ENCODE results near the gene SLC15A2. TPM values are rescaled to one million over a fixed set of nuclear protein-coding genes. Genes with fewer than 3 reads are reported as not detected.
A peak's percentile ranks its signal among the peaks of the same experiment; 100 is the strongest.
"Not testable (repeated sequence)": the region's sequence is repeated elsewhere in the genome, so short reads cannot be mapped to it uniquely, and the experiment has no call there.

SLC15A2 gene
- total RNA-seq, 1 experiment from 2014 or later = 33.3 TPM

GRCh38 chr3:121855555-121855954, 38.6 kb upstream of the SLC15A2 start:
- TF ChIP-seq CTCF (conservative IDR thresholded peaks at IDR 0.05; ENCODE audit: low read depth, low read length) (peak; percentile 73), EZH2 (IDR thresholded peaks at IDR 0.05; ENCODE audit: borderline replicate concordance, low read depth, low read length, poor library complexity, severe bottlenecking) (no peak)
- H3K27me3 ChIP-seq (replicated peaks; ENCODE audit: insufficient read depth, low read depth, low read length, poor library complexity) = no peaks in the 10 kb centered on the region
- H3K4me3 ChIP-seq (ENCODE audit: low read depth, low read length, poor library complexity, severe bottlenecking) = no peak overlapping the region
- intact Hi-C loops (cut with micrococcal nuclease; ENCODE audit: unreplicated experiment) = no loop called here
- no TSS peak for BruUV-seq (replicated peaks)
- DNase-seq (ENCODE audit: low spot score) = peak; percentile 40
- H3K9me3 ChIP-seq (ENCODE audit: low read depth, low read length, poor library complexity, severe bottlenecking) = no peaks in the 10 kb centered on the region
- H3K4me1 ChIP-seq (ENCODE audit: insufficient read depth, low read length, poor library complexity, severe bottlenecking) = no peaks in the 10 kb centered on the region
- ChIA-PET POLR2A (ENCODE audit: low non-redundant PET) (no interaction called here), CTCF (no interaction called here)
- H3K36me3 ChIP-seq (ENCODE audit: insufficient read depth, low read length, poor library complexity, severe bottlenecking) = no peaks in the 10 kb centered on the region
- no peak overlapping the region for H3K27ac ChIP-seq (ENCODE audit: low read depth, low read length, poor library complexity, severe bottlenecking)

DNA sequence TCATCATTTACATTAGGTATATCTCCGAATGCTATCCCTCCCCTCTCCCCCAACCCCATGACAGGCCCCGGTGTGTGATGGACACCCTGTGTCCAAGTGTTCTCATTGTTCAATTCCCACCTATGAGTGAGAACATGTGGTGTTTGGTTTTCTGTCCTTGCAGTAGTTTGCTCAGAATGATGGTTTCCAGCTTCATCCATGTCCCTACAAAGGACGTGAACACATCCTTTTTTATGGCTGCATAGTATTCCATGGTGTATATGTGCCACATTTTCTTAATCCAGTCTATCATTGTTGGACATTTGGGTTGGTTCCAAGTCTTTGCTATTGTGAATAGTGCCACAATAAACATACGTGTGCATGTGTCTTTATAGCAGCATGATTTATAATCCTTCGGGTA, 36.4 kb upstream of the SLC15A2 start:
- H3K27me3 ChIP-seq (replicated peaks; ENCODE audit: insufficient read depth, low read depth, low read length, poor library complexity); POLR2A ChIA-PET (ENCODE audit: low non-redundant PET); BruUV-seq (replicated peaks); H3K4me3 ChIP-seq (ENCODE audit: low read depth, low read length, poor library complexity, severe bottlenecking); intact Hi-C loops (cut with micrococcal nuclease; ENCODE audit: unreplicated experiment); H3K9me3 ChIP-seq (ENCODE audit: low read depth, low read length, poor library complexity, severe bottlenecking); H3K4me1 ChIP-seq (ENCODE audit: insufficient read depth, low read length, poor library complexity, severe bottlenecking); H3K36me3 ChIP-seq (ENCODE audit: insufficient read depth, low read length, poor library complexity, severe bottlenecking); DNase-seq (ENCODE audit: low spot score); CTCF ChIA-PET; H3K27ac ChIP-seq (ENCODE audit: low read depth, low read length, poor library complexity, severe bottlenecking): not testable (repeated sequence)

- H3K36me3 ChIP-seq (ENCODE audit: insufficient read depth, low read length, poor library complexity, severe bottlenecking); H3K4me1 ChIP-seq (ENCODE audit: insufficient read depth, low read length, poor library complexity, severe bottlenecking); CTCF ChIA-PET; intact Hi-C loops (cut with micrococcal nuclease; ENCODE audit: unreplicated experiment); H3K9me3 ChIP-seq (ENCODE audit: low read depth, low read length, poor library complexity, severe bottlenecking); H3K27me3 ChIP-seq (replicated peaks; ENCODE audit: insufficient read depth, low read depth, low read length, poor library complexity); BruUV-seq (replicated peaks); H3K27ac ChIP-seq (ENCODE audit: low read depth, low read length, poor library complexity, severe bottlenecking); H3K4me3 ChIP-seq (ENCODE audit: low read depth, low read length, poor library complexity, severe bottlenecking); DNase-seq (ENCODE audit: low spot score); POLR2A ChIA-PET (ENCODE audit: low non-redundant PET): not testable (repeated sequence)
These were observed 31.0 kb upstream of the SLC15A2 start for GRCh38 chr3:121863247-121863646.

- CTCF ChIA-PET = no interaction called here
- intact Hi-C loops (cut with micrococcal nuclease; ENCODE audit: unreplicated experiment) = no loop called here
These were observed 30.4 kb upstream of the SLC15A2 start for GRCh38 chr3:121863801-121864200.

More at GRCh38 chr3:121863801-121864200, 30.4 kb upstream of the SLC15A2 start:
- Histone ChIP-seq H3K4me1 (ENCODE audit: insufficient read depth, low read length, poor library complexity, severe bottlenecking) (no peaks in the 10 kb centered on the region), H3K27me3 (replicated peaks; ENCODE audit: insufficient read depth, low read depth, low read length, poor library complexity) (no peaks in the 10 kb centered on the region), H3K4me3 (ENCODE audit: low read depth, low read length, poor library complexity, severe bottlenecking) (no peak overlapping the region), H3K9me3 (ENCODE audit: low read depth, low read length, poor library complexity, severe bottlenecking) (no peaks in the 10 kb centered on the region), H3K36me3 (ENCODE audit: insufficient read depth, low read length, poor library complexity, severe bottlenecking) (no peaks in the 10 kb centered on the region), H3K27ac (ENCODE audit: low read depth, low read length, poor library complexity, severe bottlenecking) (no peak overlapping the region)
- no TSS peak for BruUV-seq (replicated peaks)
- POLR2A ChIA-PET (ENCODE audit: low non-redundant PET) = no interaction called here
- TF ChIP-seq EZH2 (IDR thresholded peaks at IDR 0.05; ENCODE audit: borderline replicate concordance, low read depth, low read length, poor library complexity, severe bottlenecking) (no peak), CTCF (conservative IDR thresholded peaks at IDR 0.05; ENCODE audit: low read depth, low read length) (no peak)
- no peak for DNase-seq (ENCODE audit: low spot score)

Data from A673 (cell line).